Neural crest cell (in vitro differentiated cells): Measurements from ENCODE around the gene TAF1. TPM values are rescaled to one million over a fixed set of nuclear protein-coding genes. Genes with fewer than 3 reads are reported as not detected.

Experiments
- DNase-seq: peaks from one replicate; pipeline ENCODE4 v3.0.0; 2021; ENCODE audit warnings: low read depth, mixed read lengths, low spot score
- H3K27ac Mint-ChIP-seq: one replicate; pipeline ENCODE4 v1.8.0; 2021; ENCODE audit warnings: mild to moderate bottlenecking, mixed read lengths; ENCODE audit not compliant: unreplicated experiment
- H3K27me3 Mint-ChIP-seq: 2 replicates; pipeline ENCODE4 v1.8.0; 2021; ENCODE audit warnings: low read depth, mild to moderate bottlenecking, mixed read lengths
- H3K36me3 Mint-ChIP-seq: 2 replicates; pipeline ENCODE4 v1.8.0; 2021; ENCODE audit warnings: low read depth, mild to moderate bottlenecking, mixed read lengths
- H3K4me1 Mint-ChIP-seq: 2 replicates; pipeline ENCODE4 v1.8.0; 2021; ENCODE audit warnings: mixed read lengths
- H3K4me3 Mint-ChIP-seq: one replicate; pipeline ENCODE4 v1.8.0; 2021; ENCODE audit warnings: mild to moderate bottlenecking, mixed read lengths
- H3K9me3 Mint-ChIP-seq: 2 replicates; pipeline ENCODE4 v1.8.0; 2021; ENCODE audit warnings: mixed read lengths
- CTCF ChIP-seq: fragments of 200-600 bp; sonication (generic); conservative IDR thresholded peaks from 2 replicates; pipeline ENCODE4 v1.5.0; 2021; ENCODE audit warnings: antibody characterized with exemption, mild to moderate bottlenecking
- total RNA-seq: library from RNA; stranded (reverse); gene quantifications from 2 replicates; pipeline ENCODE4 v1.2.1, GENCODE V29; 2021

TAF1 gene
- total RNA-seq, 1 donor from 2014 or later = 31.9 TPM

GRCh38 chrX:71454222-71454621 lies 88.1 kb downstream of the TAF1 start:
- Mint-ChIP-seq H3K36me3 (peaks cover 32% of the 10 kb centered on the region), H3K27me3 (no peaks in the 10 kb centered on the region), H3K9me3 (peaks cover 2% of the 10 kb centered on the region), H3K4me3 (no peak overlapping the region), H3K27ac (no peak overlapping the region), H3K4me1 (peaks cover 3% of the 10 kb centered on the region)
- DNase-seq = no peak
- TF ChIP-seq CTCF = no peak

- Mint-ChIP-seq H3K9me3 (peaks cover 3% of the 10 kb centered on the region), H3K27me3 (no peaks in the 10 kb centered on the region), H3K27ac (no peak overlapping the region), H3K36me3 (peaks cover 47% of the 10 kb centered on the region), H3K4me1 (no peaks in the 10 kb centered on the region), H3K4me3 (no peak overlapping the region)
- TF ChIP-seq CTCF = no peak
- no peak for DNase-seq
Observed at GRCh38 chrX:71458866-71459265, 92.7 kb downstream of the TAF1 start.

GRCh38 chrX:71464968-71465367 lies 98.8 kb downstream of the TAF1 start:
- H3K27me3 Mint-ChIP-seq = no peaks in the 10 kb centered on the region
- TF ChIP-seq CTCF = no peak
- no peak overlapping the region for H3K4me3 Mint-ChIP-seq
- H3K36me3 Mint-ChIP-seq = peaks cover 35% of the 10 kb centered on the region
- H3K9me3 Mint-ChIP-seq = peaks cover 3% of the 10 kb centered on the region
- no peak overlapping the region for H3K27ac Mint-ChIP-seq
- no peaks in the 10 kb centered on the region for H3K4me1 Mint-ChIP-seq
- DNase-seq = no peak

GRCh38 chrX:71466979-71467523 lies 100.9 kb downstream of the TAF1 start:
- no peak for TF ChIP-seq CTCF

GRCh38 chrX:71475785-71476540 lies 109.8 kb downstream of the TAF1 start:
- no peak overlapping the region for H3K4me3 Mint-ChIP-seq
- DNase-seq = no peak
- peaks cover 8% of the 10 kb centered on the region for H3K9me3 Mint-ChIP-seq

More at GRCh38 chrX:71466979-71467523, 100.9 kb downstream of the TAF1 start:
- peaks cover 20% of the 10 kb centered on the region for H3K36me3 Mint-ChIP-seq
- H3K9me3 Mint-ChIP-seq = no peaks in the 10 kb centered on the region
- H3K4me1 Mint-ChIP-seq = no peaks in the 10 kb centered on the region
- no peaks in the 10 kb centered on the region for H3K27me3 Mint-ChIP-seq
- no peak overlapping the region for H3K4me3 Mint-ChIP-seq
- DNase-seq = no peak
- no peak overlapping the region for H3K27ac Mint-ChIP-seq

More at GRCh38 chrX:71475785-71476540, 109.8 kb downstream of the TAF1 start:
- Mint-ChIP-seq H3K36me3 (peaks cover 15% of the 10 kb centered on the region), H3K4me1 (no peaks in the 10 kb centered on the region), H3K27ac (no peak overlapping the region), H3K27me3 (no peaks in the 10 kb centered on the region)
- TF ChIP-seq CTCF = no peak
